Left ventricle myocardium inferior (tissue), 1 donor: ENCODE data around the gene CYB561D1. TPM values are rescaled to one million over a fixed set of nuclear protein-coding genes. Genes with fewer than 3 reads are reported as not detected.

Source experiments
- DNase-seq: peaks from one replicate; pipeline ENCODE4 v3.0.0-alpha.2; 2020
- H3K27ac ChIP-seq: fragments of 200-600 bp; replicated peaks from 2 replicates; pipeline ENCODE4 v1.8.0; 2021
- H3K27me3 ChIP-seq: fragments of 200-600 bp; 2 replicates; pipeline ENCODE4 v1.8.0; 2021; ENCODE audit warnings: low read depth
- H3K36me3 ChIP-seq: fragments of 200-600 bp; 2 replicates; pipeline ENCODE4 v1.8.0; 2021
- H3K4me1 ChIP-seq: fragments of 200-600 bp; 2 replicates; pipeline ENCODE4 v1.8.0; 2021
- H3K4me3 ChIP-seq: fragments of 200-600 bp; 2 replicates; pipeline ENCODE4 v1.8.0; 2021; ENCODE audit warnings: mild to moderate bottlenecking, moderate library complexity
- H3K9me3 ChIP-seq: fragments of 200-600 bp; replicated peaks from 2 replicates; pipeline ENCODE4 v1.8.0; 2021
- CTCF ChIP-seq: fragments of 200-600 bp; IDR thresholded peaks from 2 replicates; pipeline ENCODE4 v1.8.0; 2021; ENCODE audit warnings: antibody characterized with exemption, mild to moderate bottlenecking, borderline replicate concordance
- intact Hi-C: fragments of 100-400 bp; cut with micrococcal nuclease; formaldehyde crosslinking; loops from one replicate; pipeline ENCODE4 v1.11.0; 2022
- total RNA-seq: library from RNA; stranded (reverse); fragmentation: NEBNext Ultra II Directional; extraction: Animal tissue kit (Norgen Biotek cat#: 25700); gene quantifications from one replicate; pipeline ENCODE4 v1.2.1, GENCODE V29; 2021
- donor health status: DM: no; HTN: yes; CAD: no; lungs with severe emphysema.

The CYB561D1 gene
- total RNA-seq, 1 donor from 2014 or later: 4.6 TPM

- Histone ChIP-seq H3K36me3 (no peaks in the 10 kb centered on the region), H3K27me3 (no peaks in the 10 kb centered on the region), H3K4me3 (no peak overlapping the region), H3K4me1 (peaks cover 34% of the 10 kb centered on the region), H3K9me3 (no peaks in the 10 kb centered on the region), H3K27ac (no peak overlapping the region)
- no peak for DNase-seq
- TF ChIP-seq CTCF: no peak
- intact Hi-C loops: no loop called here
These were observed 34.2 kb downstream of the CYB561D1 start for GRCh38 chr1:109527846-109528695.

GRCh38 chr1:109528712-109529111 lies 34.8 kb downstream of the CYB561D1 start:
- Histone ChIP-seq H3K36me3 (no peaks in the 10 kb centered on the region), H3K27ac (no peak overlapping the region), H3K27me3 (no peaks in the 10 kb centered on the region), H3K4me3 (no peak overlapping the region), H3K4me1 (peaks cover 35% of the 10 kb centered on the region), H3K9me3 (no peaks in the 10 kb centered on the region)
- no peak for DNase-seq
- intact Hi-C loops: no loop called here
- no peak for TF ChIP-seq CTCF

- Histone ChIP-seq H3K27me3 (no peaks in the 10 kb centered on the region), H3K4me1 (peaks cover 37% of the 10 kb centered on the region), H3K9me3 (no peaks in the 10 kb centered on the region), H3K36me3 (no peaks in the 10 kb centered on the region), H3K27ac (peak overlapping the region; percentile 0), H3K4me3 (no peak overlapping the region)
- DNase-seq: no peak
- intact Hi-C loops: no loop called here
- no peak for TF ChIP-seq CTCF
These were observed 36.1 kb downstream of the CYB561D1 start for GRCh38 chr1:109529881-109530456.

- intact Hi-C loops: no loop called here
- Histone ChIP-seq H3K27me3 (no peaks in the 10 kb centered on the region), H3K27ac (peak overlapping the region; percentile 0), H3K4me1 (peaks cover 43% of the 10 kb centered on the region), H3K9me3 (no peaks in the 10 kb centered on the region), H3K4me3 (no peak overlapping the region), H3K36me3 (no peaks in the 10 kb centered on the region)
- no peak for TF ChIP-seq CTCF
- DNase-seq: no peak
These were observed 36.7 kb downstream of the CYB561D1 start for GRCh38 chr1:109530457-109531087.

- intact Hi-C loops: no loop called here
- no peaks in the 10 kb centered on the region for H3K36me3 ChIP-seq
- TF ChIP-seq CTCF: no peak
- no peaks in the 10 kb centered on the region for H3K9me3 ChIP-seq
- H3K27me3 ChIP-seq: no peaks in the 10 kb centered on the region
- DNase-seq: no peak
- H3K4me3 ChIP-seq: no peak overlapping the region
- H3K27ac ChIP-seq: peak overlapping the region; percentile 80
- H3K4me1 ChIP-seq: peaks cover 48% of the 10 kb centered on the region
These were observed 37.5 kb downstream of the CYB561D1 start for GRCh38 chr1:109531380-109531779.
